Stimulated activated naive B cell treated with anti-CD40 and anti-IgM and Interleukin-4, amounts not matched to agents 10 μg/mL and 1 μg/mL and 100 μg/mL, for 72 hours (primary cell): ENCODE data around the gene MRPS23.

Experiments used
- ATAC-seq, 2 donors: fragments of 150-1000 bp; cut with Tn5 transposase; replicated peaks; 2 replicates each; pipeline ENCODE4 v1.10.0; 2021; ENCODE audit warnings: moderate library complexity in 1 of 2
- DNase-seq: peaks from one replicate; pipeline ENCODE4 v3.0.0; 2021
- H3K27ac Mint-ChIP-seq: one replicate; pipeline ENCODE4 v1.8.0; 2022; ENCODE audit warnings: mild to moderate bottlenecking, mixed read lengths
- H3K27me3 Mint-ChIP-seq, 2 donors: one replicate each; pipeline ENCODE4 v1.8.0; 2022; ENCODE audit warnings: mixed read lengths in 2 of 2
- H3K36me3 Mint-ChIP-seq, 2 donors: one replicate each; pipeline ENCODE4 v1.8.0; 2022; ENCODE audit warnings: mixed read lengths in 2 of 2, mild to moderate bottlenecking in 1 of 2
- H3K4me1 Mint-ChIP-seq, 2 donors: one replicate each; pipeline ENCODE4 v1.8.0; 2022; ENCODE audit warnings: mixed read lengths in 2 of 2, mild to moderate bottlenecking in 1 of 2
- H3K4me3 Mint-ChIP-seq, 2 donors: one replicate each; pipeline ENCODE4 v1.8.0; 2022; ENCODE audit warnings: mild to moderate bottlenecking in 2 of 2, mixed read lengths in 2 of 2, moderate library complexity in 1 of 2
- H3K9me3 Mint-ChIP-seq, 2 donors: one replicate each; pipeline ENCODE4 v1.8.0; 2022; ENCODE audit warnings: mixed read lengths in 2 of 2, mild to moderate bottlenecking in 1 of 2

MRPS23 gene

DNA sequence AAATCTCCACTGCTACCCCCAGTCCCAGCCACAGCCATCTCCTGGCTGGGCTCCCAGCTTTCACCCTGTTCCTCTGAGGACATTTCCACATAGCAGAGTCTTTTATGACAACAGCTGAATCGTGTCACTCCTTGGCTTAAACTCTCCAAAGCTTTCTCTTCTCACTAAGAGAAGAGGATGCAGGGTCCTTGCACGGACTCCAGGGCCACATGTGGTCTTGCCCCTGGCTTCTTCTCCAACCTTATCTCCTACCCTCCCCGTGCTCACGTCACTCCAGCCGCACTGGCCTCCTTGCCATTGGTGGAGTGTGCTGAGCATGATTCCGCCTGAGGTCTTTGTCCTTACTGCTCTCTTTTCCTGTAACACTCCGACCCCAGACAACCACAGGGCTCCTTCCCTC lies 64.8 kb downstream of the MRPS23 start:
- H3K27me3 Mint-ChIP-seq = peaks cover 33 to 35% of the 10 kb centered on the region in 2 donors
- ATAC-seq (no peak), DNase-seq (no peak)
- no peaks in the 10 kb centered on the region for H3K9me3 Mint-ChIP-seq
- H3K27ac Mint-ChIP-seq = no peak overlapping the region
- no peak overlapping the region for H3K4me3 Mint-ChIP-seq
- H3K36me3 Mint-ChIP-seq = no peaks in the 10 kb centered on the region
- peaks cover 0 to 3% of the 10 kb centered on the region in 2 donors for H3K4me1 Mint-ChIP-seq
